NK-92 (cell line): ENCODE measurements around the gene WDFY2.
"Not testable (repeated sequence)": the region's sequence is repeated elsewhere in the genome, so short reads cannot be mapped to it uniquely, and the experiment has no call there.

ENCODE experiments used
- DNase-seq: peaks from one replicate; lab custom pipeline; 2025; ENCODE audit not compliant: unreplicated experiment; lab: John Stamatoyannopoulos, UW

The WDFY2 gene

DNA sequence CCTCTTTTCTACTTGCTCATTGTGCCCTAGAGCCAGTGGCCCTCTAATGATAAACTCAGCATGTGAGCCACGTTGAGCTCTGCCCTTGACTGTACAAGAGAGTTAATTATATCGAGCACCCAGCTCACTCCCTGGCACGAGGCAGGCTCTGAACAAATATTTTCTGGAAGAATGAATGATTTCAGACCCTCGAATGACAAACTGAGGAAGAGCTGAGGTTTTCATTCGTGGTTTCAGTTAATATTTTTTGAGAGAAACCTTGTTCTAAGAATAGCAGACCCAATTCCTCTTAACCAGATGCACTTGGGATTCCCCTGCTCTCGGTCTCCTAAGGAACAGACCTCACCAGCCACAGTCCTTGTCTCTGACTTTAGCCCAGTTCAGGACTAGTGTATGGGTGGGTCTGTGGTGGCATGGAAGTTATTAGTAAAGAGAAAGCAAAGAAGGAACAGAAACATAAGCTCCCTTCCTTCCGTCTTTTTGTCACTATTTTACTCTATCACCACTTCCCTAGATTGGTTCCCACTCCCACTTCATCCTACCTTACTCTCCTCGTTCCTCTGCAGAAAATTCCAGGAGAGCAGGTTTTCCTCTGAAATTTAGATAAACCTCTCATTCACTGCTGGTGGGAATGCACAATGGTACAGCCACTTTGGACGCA lies 22.1 kb upstream of the WDFY2 start:
- DNase-seq, result no peak

DNA sequence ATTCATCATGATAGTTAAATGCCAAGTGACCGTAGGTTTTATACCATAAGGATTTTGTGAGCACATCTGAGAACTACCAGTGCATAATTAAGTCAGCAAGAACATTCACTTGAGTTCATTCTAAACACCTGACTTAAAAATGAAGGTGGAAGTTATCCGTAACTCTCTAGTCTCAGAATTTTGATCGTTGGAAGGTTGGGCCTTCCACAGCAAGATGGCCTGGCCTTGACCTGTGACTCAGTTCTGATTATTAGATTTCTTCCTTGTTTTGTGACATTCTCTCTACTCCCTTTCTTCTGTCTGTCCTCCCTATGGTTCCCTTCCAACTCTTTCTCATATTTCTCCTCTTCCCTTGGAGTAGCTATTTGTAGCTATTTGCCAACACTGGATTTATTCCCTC lies 20.0 kb upstream of the WDFY2 start:
- DNase-seq, result no peak

DNA sequence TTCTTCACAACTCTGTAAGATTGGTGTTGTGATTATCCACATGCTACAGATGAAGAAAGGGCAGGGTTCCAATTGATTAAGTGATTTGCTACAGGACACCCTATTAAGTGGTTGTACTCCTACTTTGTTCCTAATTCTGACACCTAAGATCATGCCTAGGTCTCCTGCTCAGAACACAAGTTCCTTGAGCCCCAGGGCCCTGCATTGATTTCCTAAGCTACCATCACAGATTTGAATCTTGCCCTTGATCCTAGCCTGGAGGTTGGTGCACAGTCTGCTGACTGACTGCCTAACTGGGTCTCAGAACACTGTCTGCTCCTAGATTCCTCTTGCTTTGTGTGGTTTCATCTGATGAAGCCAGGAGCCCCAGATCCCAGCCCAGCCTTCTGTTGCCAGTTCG lies 19.6 kb upstream of the WDFY2 start:
- no peak for DNase-seq

DNA sequence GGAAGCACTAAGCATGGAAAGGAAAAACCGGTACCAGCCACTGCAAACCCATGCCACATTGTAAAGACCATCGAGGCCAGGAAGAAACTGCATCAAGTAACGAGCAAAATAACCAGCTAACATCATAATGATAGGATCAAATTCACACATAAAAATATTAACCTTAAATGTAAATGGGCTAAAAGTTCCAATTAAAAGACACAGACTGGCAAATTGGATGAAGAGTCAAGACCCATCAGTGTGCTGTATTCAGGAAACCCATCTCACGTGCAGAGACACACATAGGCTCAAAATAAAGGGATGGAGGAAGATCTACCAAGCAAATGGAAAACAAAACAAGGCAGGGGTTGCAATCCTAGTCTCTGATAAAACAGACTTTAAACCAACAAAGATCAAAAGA lies 15.3 kb upstream of the WDFY2 start:
- not testable (repeated sequence) for DNase-seq

DNA sequence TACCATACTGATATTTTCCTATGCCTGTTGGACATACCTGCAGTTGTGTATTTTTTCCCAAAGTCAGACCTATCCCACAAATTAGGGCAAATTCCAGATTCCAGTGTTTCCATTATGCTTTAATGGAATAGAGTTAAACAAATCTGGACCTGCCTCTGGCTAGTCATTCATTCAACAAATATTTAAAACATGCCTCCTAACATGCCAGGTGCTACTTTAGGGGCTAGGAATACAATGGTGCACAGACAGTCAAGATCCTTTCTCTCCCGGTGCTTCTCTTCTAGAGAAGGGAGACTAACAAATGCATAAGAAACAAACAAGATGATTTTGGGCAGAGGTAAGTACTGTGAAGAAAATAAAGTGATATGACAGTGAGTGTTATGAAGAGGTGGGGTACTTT lies 7.5 kb upstream of the WDFY2 start:
- no peak for DNase-seq

DNA sequence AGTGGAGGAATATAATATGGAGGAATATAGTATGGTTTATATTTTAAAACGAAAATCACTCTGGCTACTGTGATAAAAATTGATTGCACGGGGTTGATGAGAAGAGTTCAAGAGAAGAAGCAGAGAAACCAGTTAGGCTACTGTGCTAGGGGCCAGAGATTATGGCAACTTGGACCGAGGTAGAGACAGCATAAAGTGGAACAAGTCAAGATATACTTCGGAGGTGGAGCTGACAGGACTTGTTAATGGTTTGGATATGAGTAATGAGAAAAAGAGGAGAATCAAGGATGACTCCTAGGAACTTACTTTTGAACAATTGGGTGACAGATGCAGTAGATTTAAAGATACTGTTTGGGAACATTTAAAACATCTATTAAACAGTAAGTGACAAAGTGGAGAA lies 6.6 kb upstream of the WDFY2 start:
- no peak for DNase-seq

DNA sequence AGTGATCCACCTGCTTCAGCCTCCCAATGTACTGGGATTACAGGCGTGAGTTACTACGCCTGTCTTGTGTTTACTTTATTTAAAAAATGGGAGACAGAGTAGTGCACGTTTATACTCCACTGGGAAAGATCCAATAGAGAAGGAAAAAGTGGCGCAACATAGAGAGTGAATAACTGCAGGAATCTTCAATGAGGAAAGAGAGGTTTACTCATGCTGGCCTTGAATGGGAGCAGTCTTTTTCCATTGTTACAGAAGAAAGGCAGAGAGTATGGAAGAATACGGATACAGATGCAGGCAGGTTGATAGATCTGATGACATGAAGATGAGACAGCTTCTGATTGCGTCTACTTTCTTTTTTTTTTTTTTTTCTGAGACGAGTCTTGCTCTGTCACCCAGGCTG lies 4.6 kb upstream of the WDFY2 start:
- DNase-seq, result no peak

DNA sequence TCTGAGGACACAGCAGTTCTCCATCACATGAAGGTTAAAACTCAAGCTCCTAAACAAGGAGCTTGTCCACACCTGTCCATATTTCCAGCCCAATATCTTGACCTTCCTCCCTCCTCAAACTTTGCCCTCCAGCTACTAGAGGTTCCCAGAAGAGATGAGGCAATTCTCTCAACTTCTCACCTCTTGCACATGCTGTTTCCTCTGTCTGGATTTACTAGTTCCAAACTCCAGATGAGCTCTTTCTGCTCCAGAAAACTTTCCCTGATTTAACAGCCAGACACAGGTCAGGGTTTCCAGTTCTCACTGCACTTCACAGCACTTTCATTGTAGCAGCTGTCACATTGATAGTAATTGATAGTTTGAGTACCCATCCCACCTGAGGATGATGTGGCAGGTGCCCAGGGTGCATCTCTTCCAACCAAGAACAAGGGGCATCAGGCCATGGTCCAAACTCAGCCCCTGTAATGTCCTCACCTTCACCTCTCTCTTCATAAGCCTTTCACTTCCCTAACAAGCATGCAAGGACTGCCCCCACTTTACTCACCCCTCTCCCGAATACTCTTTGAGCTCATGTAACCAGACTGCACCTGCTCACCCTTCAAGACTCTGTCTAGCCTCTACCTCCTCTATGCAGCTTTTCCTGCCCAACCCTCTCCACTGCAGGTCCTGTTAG lies 3.0 kb upstream of the WDFY2 start:
- DNase-seq, result peak; percentile 16

DNA sequence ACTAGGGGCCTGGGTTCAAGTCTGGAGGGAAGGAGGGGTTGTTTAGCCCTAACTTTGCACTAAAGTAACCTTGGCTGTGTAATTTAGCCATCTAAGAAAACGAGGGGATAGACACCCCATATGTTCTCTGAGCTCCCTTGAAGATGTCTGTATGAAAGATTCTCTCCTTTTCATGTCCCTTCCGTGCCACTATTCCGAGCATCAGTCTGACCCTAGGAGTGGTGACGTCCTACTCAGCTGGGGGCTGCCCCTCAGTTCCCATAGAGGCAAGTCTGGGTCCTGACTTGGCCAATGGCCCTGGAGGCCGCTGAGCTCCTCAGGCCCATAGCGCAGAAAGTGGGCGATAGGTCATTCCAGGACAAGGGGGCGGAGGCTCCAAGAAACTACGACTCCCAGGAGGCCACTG lies 790 bp upstream of the WDFY2 start:
- no peak for DNase-seq

DNA sequence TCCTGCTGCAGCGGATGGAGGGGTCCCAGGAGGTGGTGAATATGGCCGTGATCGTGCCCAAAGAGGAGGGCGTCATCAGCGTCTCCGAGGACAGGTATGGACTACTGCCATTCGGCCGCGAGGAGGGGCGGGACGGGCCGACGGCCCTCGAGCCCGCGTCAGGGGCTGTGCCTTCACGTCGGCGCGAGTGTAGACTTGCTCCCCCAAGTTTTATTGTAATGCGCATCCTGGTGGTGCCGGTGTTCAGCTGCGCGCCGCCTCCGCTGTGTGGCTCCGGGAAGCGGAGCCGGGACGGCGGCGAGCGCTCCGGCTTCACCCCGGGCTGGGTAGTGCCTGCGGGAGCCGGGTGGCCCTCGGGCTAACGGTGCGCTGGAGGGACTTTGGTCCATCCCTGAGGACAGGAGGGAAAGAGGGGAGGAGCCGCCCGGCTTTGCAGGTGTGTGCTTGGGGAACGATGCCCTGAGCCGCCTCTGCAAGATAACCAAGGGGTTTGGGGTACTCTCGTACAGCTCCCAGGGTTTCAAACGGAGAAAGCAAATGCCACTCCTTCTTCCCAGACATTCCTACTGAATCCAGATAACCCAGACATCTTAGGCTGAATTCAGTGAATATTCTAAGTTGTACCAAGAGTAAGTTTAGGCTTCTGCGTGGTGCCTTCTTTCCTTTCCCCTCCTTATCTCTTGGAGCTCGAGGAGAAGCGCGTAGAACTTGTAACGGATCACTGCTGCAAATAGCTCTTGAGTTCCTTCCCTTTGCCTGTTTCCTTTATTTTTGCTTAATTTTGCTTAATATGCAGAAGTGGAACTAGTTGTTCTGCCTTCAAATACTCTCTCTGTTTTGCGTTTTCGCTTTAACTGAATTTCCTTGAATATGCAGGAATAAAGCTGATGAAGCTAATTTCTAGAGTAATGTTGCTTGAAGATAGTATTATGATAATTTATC lies 740 bp downstream of the WDFY2 start:
- DNase-seq, result no peak

DNA sequence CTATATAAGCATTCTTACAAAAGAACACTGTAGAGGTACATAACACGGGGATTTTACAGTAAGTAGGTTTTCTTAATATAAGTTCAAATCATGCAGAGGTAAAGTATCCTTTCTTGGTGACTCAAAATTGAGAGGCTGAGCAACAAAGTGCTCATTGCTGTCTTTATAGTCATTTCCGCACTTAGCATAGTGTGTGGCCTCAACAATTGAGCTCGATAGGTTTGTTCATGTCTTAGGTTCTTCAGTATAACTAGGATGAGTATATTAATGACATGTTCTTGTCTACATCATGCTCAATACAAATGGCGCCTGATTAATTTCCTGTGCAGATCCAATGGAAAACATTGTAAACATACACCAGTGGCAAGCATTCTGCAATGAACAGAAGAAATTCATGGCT lies 1.4 kb downstream of the WDFY2 start:
- DNase-seq, result no peak

DNA sequence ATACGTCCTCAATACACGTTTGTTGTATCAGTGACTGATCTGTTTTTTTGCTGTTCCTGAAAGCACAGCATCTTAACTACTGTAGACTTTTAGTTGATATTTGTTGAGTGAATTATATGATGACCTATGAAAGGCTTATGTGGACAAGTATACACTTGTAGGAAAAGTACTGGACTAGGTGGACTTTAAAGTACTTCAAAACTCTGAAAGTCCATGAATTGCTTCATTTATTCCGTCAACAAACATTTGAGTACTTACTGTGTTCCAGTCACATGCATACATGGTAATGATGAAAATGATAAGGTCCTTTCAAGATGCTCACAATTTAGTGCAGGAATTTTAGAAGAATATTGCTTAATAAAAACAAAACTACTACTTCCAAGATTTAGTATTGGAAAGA lies 3.1 kb downstream of the WDFY2 start:
- no peak for DNase-seq

DNA sequence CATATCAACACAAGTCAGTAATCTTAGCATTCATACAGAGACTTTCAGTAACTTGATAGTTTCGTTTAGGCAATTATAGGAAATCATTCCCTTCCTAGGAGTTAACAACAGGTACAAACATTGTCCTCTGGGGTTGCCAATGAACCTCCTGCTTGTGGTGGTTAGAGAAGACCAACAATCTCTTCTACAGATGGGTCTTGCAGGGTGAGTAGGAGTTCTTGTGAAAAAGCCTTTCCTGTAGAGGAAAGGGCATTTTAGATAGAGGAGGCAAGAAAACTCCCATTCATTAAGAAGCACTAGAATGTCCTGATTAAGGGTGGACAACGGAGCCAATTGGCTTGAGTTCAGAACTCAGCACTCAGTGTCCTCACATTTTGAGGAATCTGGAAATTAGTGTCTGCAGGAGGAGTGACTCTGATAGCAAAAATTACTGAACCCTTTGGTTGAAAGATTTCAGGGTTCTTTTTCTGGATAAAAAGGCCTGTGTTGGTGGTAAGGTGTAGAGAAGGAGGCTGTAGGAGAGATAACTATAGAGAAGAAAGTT lies 4.2 kb downstream of the WDFY2 start:
- DNase-seq, result no peak

DNA sequence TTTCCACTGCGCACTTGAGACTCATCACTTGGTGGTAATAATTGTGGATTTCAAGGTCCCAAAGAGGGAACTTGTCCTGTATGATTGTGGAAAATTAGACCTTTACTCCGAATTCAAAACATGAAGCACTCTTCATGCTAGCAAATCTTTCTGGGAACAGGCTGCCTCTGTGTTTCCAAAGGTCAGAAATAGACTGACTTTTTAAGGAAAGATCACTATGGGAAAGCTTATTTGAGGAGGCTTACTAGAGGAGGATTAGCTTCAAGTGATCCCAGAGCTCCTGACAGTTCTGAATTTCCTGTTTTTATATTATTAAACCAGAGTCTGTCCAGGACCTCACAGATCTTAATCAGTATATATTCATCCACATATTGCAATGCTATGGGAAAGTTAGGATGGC lies 5.5 kb downstream of the WDFY2 start:
- DNase-seq, result no peak

DNA sequence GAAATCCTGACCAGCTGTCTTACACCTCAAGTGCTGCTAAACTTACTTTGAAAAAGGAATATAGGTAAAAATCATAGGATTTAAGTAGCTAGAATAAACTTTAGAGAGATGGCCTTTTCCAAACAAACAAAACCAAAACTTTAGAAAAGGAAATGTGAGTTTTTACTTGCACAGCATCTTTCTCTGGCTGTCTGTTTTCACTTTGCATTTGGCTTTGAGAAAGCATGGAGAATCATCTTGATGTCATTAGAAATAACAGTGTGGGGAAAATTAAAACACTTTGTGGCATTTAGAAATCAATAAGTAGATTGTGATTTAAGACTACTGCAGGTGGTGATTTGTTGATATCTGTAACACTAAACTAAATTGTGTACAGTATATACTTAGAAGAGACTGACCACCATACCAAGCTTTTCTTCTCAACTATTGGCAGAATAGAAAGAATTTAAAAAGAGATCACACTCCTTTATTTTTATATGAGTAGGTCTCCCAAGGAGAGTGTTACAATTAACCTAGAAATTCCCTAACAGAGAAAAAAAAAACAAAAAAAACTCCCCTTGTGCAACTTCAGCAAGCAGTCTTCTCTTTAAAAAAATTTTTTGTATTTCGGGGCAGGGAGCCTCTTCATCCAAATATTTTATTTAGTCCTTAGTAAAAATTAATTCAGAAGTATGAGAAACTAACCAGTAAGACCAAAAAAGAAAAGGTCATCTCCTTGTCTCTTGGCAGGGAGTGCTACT lies 6.1 kb downstream of the WDFY2 start:
- no peak for DNase-seq

DNA sequence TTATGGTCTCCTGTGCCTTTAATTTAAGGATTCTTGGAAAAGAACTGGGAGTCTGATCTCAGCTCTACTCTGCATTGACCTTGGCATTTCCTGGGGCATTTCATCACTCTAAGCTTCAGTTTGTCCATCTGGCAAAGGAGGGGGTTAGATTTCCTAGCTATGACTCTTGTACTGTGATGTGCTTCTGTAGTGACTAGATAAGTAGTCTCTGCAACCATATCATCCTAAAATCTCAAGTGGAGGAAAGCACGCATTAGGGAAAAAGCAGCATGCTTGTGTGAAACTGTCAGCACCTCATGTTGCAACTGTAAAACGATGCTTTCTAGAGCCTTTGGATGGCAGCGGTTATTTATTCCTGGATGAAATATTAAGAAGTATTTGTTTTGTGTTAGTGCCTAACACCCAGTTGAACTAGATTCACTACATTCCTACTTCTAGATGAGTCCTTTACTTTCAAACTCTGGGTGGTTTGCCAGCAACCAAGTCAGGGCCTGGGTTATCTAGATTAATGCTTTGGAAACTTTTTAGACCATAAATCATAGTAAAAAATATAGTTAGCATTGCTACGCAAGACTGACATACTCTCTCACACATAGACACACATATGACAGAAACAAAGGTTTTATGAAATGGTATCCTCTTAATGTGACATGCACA lies 6.8 kb downstream of the WDFY2 start:
- no peak for DNase-seq

DNA sequence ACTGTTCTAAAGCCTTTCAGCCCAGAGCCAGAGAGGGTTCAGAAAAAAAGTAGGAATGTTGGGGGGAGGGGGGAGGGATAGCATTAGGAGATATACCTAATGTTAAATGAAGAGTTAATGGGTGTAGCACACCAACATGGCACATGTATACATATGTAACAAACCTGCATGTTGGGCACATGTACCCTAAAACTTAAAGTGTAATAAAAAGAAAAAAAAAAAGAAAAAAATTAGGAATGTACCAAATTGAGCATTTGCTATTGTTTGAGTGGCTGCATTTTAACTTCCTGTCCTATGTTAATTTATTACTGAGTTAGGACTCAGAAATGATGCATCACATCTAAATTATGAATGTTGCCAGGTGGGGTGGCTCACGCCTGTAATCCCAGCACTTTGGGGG lies 7.7 kb downstream of the WDFY2 start:
- not testable (repeated sequence) for DNase-seq

DNA sequence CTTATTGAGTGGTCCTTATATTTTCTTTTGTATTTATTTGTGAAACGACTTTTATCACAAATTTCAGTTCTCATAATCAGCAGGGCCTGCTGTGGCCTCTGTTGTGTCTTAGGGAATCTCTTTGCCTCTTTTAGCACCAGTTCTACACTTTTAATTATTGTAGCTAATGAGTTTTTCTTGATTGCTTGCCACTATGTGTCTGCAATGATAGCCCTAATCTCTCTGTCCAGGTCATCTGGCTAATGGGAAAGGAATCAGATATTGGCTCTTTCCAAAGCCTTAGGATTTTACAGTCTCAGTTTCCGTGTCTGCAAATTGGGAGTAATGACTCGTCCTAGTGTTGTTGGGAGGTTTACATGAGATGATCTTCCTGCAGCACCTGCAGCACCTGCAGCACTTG lies 10.2 kb downstream of the WDFY2 start:
- no peak for DNase-seq

DNA sequence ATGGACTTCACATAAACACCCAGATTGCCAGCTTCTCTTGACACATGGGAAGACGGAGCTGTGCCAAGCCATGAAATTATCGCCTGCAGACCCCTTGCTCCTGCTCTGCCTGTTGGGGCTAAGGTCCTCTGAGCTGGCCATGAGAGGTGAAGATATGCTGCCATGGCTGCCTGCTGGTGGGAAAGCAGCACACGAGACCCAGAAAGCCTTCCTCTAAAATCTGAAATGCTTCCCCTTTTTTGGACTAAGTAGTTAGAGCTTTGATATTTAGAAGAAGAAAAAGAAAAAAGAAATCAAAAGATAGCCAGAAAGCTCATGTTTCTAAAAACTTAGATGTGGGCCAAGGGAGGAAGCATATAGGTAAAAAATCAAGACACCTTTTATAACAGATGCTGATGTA lies 11.2 kb downstream of the WDFY2 start:
- no peak for DNase-seq

DNA sequence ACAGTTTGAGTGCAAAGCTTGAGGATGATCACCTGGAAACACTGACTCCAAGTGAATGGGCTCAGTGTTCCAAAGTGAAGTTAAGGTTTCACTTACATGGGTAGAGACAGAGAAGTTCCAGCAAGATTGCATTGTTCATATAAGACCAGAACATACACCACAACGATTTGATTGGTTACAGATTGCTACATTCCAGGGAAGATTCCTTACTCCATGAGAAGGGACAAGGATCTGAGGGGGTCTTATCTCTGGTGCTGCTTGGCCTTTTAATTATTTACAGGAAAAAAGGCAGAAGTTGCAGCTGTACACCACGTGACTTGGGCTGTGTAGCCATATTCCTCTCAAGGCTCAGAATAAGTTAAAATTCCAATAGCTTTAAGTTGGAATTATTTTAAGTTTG lies 12.3 kb downstream of the WDFY2 start:
- no peak for DNase-seq
